ENCODE results near the gene FRG1.
"Not testable (repeated sequence)": the region's sequence is repeated elsewhere in the genome, so short reads cannot be mapped to it uniquely, and the experiment has no call there.

Gene FRG1

GRCh38 chr4:189940178-189941004 is at the start of gene FRG1:
FRG1 (plus strand) TSS chr4:189940872; CDS start chr4:189941010, 138 bp downstream.
- FAIRE-seq: no peak
- DNase-seq (ENCODE audit: low spot score): peak; percentile 93

- FAIRE-seq (no peak), DNase-seq (ENCODE audit: low spot score) (no peak)
These were observed 43.0 kb upstream of the FRG1 start for GRCh38 chr4:189897667-189898066.

DNA sequence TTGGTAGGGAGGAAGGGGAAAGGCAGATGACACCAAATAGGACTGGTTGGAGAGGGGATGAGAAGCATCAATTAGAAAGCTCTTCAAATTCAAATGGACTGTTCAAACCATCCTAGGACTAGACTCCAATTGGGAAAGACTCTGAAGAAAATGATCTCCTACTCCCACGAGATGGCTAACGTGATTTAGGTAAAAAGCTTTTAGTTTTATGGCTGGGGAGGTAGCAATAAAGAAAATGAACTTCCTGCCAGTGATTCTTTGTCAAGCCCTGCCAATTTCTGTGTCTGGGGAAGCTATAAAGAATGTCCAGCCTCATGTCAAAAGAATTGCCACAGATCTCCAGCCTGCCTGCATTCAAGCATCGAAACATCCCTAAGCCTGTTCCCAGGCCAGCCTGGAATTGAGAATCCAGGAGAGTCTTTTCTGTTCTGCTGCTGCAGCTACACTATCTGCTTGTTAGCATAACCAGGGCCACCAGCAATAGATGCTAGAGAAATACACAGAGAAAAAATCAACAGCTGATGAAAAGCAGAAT is 41.1 kb upstream of the FRG1 start:
- DNase-seq (ENCODE audit: low spot score); FAIRE-seq: not testable (repeated sequence)

DNA sequence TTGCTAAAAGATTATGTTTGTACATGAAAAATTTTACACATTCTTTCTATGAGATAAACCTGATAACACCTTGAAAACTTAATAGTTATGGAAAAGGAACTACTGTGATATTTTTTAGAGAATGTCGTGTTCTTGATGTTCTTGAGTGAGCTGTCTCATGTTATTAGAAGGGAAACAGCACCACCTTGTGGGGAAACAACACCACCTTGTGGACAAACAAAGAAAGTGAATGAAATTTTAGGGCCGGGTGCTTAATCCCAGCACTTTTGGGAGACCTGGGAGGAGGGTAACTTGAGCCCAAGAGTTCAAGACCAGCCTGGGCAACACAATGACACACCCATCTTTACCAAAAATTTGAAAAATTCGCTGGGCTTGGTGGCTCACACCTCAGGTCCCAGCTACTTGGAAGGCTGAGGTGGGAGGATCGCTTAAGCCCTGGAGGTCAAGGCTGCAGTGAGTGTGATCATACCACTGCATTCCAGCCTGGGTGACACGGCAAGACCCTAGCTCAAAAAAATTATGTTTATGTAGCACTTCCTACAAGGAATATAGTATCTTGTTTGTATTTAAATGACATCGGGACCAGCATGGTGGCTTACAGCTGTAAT is 36.1 kb upstream of the FRG1 start:
- not testable (repeated sequence) for FAIRE-seq
- DNase-seq (ENCODE audit: low spot score): peak; percentile 39

GRCh38 chr4:189912170-189912569 is 28.5 kb upstream of the FRG1 start:
- no peak for FAIRE-seq
- no peak for DNase-seq (ENCODE audit: low spot score)

DNA sequence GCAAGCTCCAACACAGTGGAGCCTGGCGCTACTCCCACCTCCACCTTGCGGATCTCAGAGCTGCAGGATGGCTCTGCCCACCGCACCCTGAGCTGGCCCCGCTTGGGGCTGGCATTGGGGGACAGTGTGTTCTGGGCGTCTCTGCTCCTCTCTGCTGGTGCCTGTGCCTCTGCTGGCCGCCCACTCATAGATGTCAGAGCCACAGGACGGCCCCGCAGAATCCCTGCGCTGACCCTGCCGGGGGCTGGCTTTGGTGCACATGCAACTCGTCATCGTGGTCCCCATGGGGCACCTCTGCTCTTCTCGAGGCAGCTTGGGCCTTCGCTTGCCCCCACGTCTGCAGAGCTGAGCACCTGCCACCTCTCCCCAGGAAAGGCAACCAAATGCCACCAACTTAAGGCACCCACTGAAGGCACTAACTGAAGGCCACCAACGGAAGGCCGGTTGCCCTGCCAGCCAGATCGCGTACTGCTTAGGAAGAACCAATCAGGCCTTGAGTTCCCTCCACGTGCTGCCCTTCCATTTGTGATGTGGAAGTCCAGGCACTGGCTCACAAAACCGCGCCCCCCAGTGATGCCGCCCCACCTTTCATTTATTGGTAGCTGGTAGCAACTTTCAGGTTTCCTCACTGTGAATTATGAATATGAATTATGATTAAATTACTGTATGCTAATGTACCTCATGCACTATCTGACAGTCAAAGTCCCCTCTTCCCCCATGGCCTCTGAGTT is 23.3 kb upstream of the FRG1 start:
- no peak for DNase-seq (ENCODE audit: low spot score)
- FAIRE-seq: no peak

DNA sequence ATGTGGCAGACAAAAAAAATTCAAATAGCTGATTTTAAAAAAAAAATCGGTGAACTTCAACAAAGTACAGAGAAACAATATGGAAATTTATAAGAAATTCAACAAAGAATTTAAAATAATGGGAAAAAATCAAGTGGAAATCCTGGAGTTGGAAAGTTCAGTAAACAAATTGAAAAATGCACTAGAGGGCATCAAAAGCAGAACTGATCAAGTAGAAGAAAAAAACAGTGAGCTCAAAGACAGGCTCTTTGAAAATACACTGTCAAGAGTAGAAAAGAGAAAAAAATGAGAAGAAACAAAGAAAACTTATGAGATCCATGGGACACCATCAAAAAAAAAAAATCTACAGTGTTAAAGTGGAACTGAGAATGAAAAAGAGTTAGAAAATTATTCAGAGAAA is 19.6 kb upstream of the FRG1 start:
- FAIRE-seq (no peak), DNase-seq (ENCODE audit: low spot score) (no peak)

- not testable (repeated sequence) for FAIRE-seq; DNase-seq (ENCODE audit: low spot score)
These were observed 13.9 kb upstream of the FRG1 start for GRCh38 chr4:189926742-189927141.

GRCh38 chr4:189941005-189941450 is 356 bp downstream of the FRG1 start:
- DNase-seq (ENCODE audit: low spot score): no peak

GRCh38 chr4:189942412-189942811 is 1.7 kb downstream of the FRG1 start:
- not testable (repeated sequence) for FAIRE-seq; DNase-seq (ENCODE audit: low spot score)

More at GRCh38 chr4:189941005-189941450, 356 bp downstream of the FRG1 start:
- no peak for FAIRE-seq

- FAIRE-seq; DNase-seq (ENCODE audit: low spot score): not testable (repeated sequence)
These were observed 3.4 kb downstream of the FRG1 start for GRCh38 chr4:189944077-189944476.

GRCh38 chr4:189946906-189947305 is 6.2 kb downstream of the FRG1 start:
- not testable (repeated sequence) for DNase-seq (ENCODE audit: low spot score); FAIRE-seq

GRCh38 chr4:189948486-189948885 is 7.8 kb downstream of the FRG1 start:
- not testable (repeated sequence) for FAIRE-seq; DNase-seq (ENCODE audit: low spot score)

GRCh38 chr4:189969291-189969690 is 28.6 kb downstream of the FRG1 start:
- not testable (repeated sequence) for FAIRE-seq; DNase-seq (ENCODE audit: low spot score)

DNA sequence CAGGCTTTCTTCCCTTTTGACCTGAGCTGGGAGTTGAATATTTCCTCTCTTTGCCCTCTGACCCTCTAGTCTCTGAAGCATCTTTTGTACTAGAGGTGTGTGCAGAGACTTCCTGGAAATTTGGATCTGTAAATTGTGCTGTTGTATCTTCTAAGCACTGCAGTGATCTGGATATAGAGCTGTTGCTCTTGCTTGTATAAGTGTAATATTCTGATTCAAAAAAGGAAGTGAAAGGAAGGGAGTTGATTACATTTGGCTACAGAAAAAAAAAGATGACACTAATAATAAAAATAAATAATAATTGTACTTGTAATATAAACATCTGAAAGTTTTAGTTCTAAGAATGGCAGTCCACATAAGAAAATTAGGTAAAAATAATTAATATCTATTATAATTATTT is 33.0 kb downstream of the FRG1 start:
- DNase-seq (ENCODE audit: low spot score) (no peak), FAIRE-seq (no peak)

- DNase-seq (ENCODE audit: low spot score): peak; percentile 23
- FAIRE-seq: no peak
These were observed 33.4 kb downstream of the FRG1 start for GRCh38 chr4:189974056-189974455.

DNA sequence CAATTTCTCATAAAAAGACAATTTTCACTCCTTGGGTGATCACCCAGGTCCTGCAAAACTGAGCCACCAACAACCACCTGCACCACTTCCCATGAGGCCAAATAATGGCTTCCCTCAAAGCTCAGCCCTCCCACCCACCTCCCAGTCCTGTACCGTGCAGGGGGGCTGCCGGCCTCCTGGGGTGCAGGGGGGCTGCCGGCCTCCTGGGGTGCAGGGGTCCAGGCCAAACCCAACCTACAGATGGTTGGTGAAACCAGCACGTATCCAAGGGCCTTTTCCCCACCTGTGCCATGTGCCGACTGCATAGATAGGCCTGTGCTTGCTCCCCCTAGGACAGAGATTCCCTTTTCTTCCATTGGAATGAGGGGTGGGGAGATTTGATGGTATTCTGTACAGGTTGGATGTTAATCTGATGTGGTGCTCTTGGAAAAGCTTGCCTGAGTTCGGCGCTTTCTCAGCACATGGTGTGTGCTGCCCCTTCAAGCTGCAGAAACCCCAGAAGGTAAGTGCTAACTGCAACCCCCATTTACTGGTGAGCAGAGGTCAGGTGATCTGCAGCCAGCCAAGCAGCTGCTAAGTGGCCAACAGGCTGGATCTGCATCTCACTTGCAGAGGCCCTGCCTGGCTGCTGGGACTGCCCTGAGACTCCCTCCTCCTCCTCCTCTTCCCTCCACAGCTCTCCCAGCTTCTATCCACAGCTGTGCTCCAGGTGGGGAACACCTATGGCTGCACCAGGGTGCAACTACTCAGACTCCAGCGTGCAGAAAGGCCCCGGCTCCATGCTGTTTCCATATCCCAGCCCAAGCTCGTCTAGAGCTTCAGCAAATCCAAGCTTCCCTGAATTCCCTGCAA is 38.8 kb downstream of the FRG1 start:
- DNase-seq (ENCODE audit: low spot score) (no peak), FAIRE-seq (no peak)

GRCh38 chr4:189980292-189980691 is 39.6 kb downstream of the FRG1 start:
- FAIRE-seq; DNase-seq (ENCODE audit: low spot score): not testable (repeated sequence)

- FAIRE-seq: no peak
- no peak for DNase-seq (ENCODE audit: low spot score)
These were observed 41.3 kb downstream of the FRG1 start for GRCh38 chr4:189981970-189982369.

DNA sequence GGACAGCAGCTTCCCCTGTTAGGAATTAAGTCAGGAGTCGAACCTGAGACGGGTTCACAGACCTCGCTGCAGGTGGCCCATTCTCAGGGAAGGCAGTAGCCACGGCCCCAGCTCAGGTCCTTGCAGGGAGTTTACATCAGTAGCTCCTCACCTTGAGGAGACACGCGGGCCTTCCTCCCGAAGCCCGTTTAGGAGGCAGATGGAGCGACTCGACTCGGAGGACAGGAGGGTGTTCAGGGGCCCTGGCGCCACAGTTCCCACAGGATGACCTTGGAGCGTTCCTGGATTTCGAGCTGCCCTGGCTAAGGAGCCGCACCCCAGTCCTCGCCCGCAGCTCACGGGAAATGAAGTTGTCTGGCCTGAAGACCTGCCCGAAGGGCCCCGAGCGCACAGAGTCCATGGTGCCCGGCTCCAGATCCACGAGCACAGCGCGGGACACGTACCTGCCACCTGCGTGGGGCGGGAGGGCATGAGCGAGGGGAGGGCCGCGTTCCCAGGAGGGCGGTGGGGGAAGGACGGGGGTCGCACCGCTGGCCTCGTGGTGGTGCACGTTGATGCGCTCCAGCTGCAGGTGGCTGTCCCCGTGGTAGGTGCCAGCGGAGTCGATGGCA is 43.3 kb downstream of the FRG1 start:
- not testable (repeated sequence) for DNase-seq (ENCODE audit: low spot score); FAIRE-seq

Data from urothelium cell line (cell line).